ENCODE measurements around the gene AQP1. TPM values are rescaled to one million over a fixed set of nuclear protein-coding genes. Genes with fewer than 3 reads are reported as not detected.

The AQP1 gene
- total RNA-seq, 1 experiment from 2014 or later: 0.52 TPM

GRCh38 chr7:30899630-30900029 is 12.0 kb upstream of the AQP1 start:
- no peaks in the 10 kb centered on the region for H3K9me3 Mint-ChIP-seq (ENCODE audit: unreplicated experiment)
- ChIA-PET CTCF (no interaction called here), POLR2A (no interaction called here)
- no peak overlapping the region for H3K4me3 Mint-ChIP-seq (ENCODE audit: unreplicated experiment)
- no peak overlapping the region for H3K4me3 ChIP-seq (ENCODE audit: low read depth, low read length)
- no TSS peak for BruUV-seq (replicated peaks)
- DNase-seq: no peak
- no peaks in the 10 kb centered on the region for H3K36me3 ChIP-seq (ENCODE audit: control insufficient read depth, insufficient read depth, low read length)
- H3K4me1 ChIP-seq: peaks cover 30% of the 10 kb centered on the region
- intact Hi-C loops (cut with micrococcal nuclease; ENCODE audit: unreplicated experiment): no loop called here
- TF ChIP-seq CTCF (IDR thresholded peaks at IDR 0.05; ENCODE audit: insufficient read depth in 1 of 2, low read depth in 1 of 2, low read length in 1 of 2, severe bottlenecking in 1 of 2, unreplicated experiment in 1 of 2): no peak
- no peaks in the 10 kb centered on the region for H3K36me3 Mint-ChIP-seq (ENCODE audit: insufficient read depth, unreplicated experiment)
- H3K9me3 ChIP-seq: no peaks in the 10 kb centered on the region
- H3K27me3 Mint-ChIP-seq (ENCODE audit: insufficient read depth, unreplicated experiment): no peaks in the 10 kb centered on the region
- peaks cover 29% of the 10 kb centered on the region for H3K4me1 Mint-ChIP-seq (ENCODE audit: low read depth, unreplicated experiment)
- no peak overlapping the region for H3K27ac Mint-ChIP-seq (ENCODE audit: unreplicated experiment)
- H3K27me3 ChIP-seq (replicated peaks; ENCODE audit: control insufficient read depth, insufficient read depth, low read length): no peaks in the 10 kb centered on the region

GRCh38 chr7:30900053-30900452 is 11.6 kb upstream of the AQP1 start:
- BruUV-seq (replicated peaks): no TSS peak
- H3K4me1 Mint-ChIP-seq (ENCODE audit: low read depth, unreplicated experiment): peaks cover 26% of the 10 kb centered on the region
- Histone ChIP-seq H3K36me3 (ENCODE audit: control insufficient read depth, insufficient read depth, low read length) (no peaks in the 10 kb centered on the region), H3K4me3 (ENCODE audit: low read depth, low read length) (no peak overlapping the region), H3K9me3 (no peaks in the 10 kb centered on the region), H3K4me1 (peaks cover 26% of the 10 kb centered on the region), H3K27me3 (replicated peaks; ENCODE audit: control insufficient read depth, insufficient read depth, low read length) (no peaks in the 10 kb centered on the region)
- H3K27me3 Mint-ChIP-seq (ENCODE audit: insufficient read depth, unreplicated experiment): no peaks in the 10 kb centered on the region
- TF ChIP-seq CTCF (IDR thresholded peaks at IDR 0.05; ENCODE audit: insufficient read depth in 1 of 2, low read depth in 1 of 2, low read length in 1 of 2, severe bottlenecking in 1 of 2, unreplicated experiment in 1 of 2): no peak
- DNase-seq: no peak
- intact Hi-C loops (cut with micrococcal nuclease; ENCODE audit: unreplicated experiment): no loop called here
- H3K36me3 Mint-ChIP-seq (ENCODE audit: insufficient read depth, unreplicated experiment): no peaks in the 10 kb centered on the region
- ChIA-PET CTCF (no interaction called here), POLR2A (no interaction called here)
- H3K27ac Mint-ChIP-seq (ENCODE audit: unreplicated experiment): no peak overlapping the region
- H3K4me3 Mint-ChIP-seq (ENCODE audit: unreplicated experiment): no peak overlapping the region
- no peaks in the 10 kb centered on the region for H3K9me3 Mint-ChIP-seq (ENCODE audit: unreplicated experiment)

- Histone ChIP-seq H3K9me3 (no peaks in the 10 kb centered on the region), H3K4me3 (ENCODE audit: low read depth, low read length) (no peak overlapping the region), H3K36me3 (ENCODE audit: control insufficient read depth, insufficient read depth, low read length) (no peaks in the 10 kb centered on the region), H3K27me3 (replicated peaks; ENCODE audit: control insufficient read depth, insufficient read depth, low read length) (no peaks in the 10 kb centered on the region), H3K4me1 (peaks cover 17% of the 10 kb centered on the region)
- Mint-ChIP-seq H3K9me3 (ENCODE audit: unreplicated experiment) (no peaks in the 10 kb centered on the region), H3K36me3 (ENCODE audit: insufficient read depth, unreplicated experiment) (no peaks in the 10 kb centered on the region), H3K4me3 (ENCODE audit: unreplicated experiment) (no peak overlapping the region), H3K27me3 (ENCODE audit: insufficient read depth, unreplicated experiment) (no peaks in the 10 kb centered on the region), H3K27ac (ENCODE audit: unreplicated experiment) (peak overlapping the region; percentile 67), H3K4me1 (ENCODE audit: low read depth, unreplicated experiment) (peaks cover 24% of the 10 kb centered on the region)
- POLR2A ChIA-PET: no interaction called here
- BruUV-seq (replicated peaks): no TSS peak
- TF ChIP-seq CTCF (IDR thresholded peaks at IDR 0.05; ENCODE audit: insufficient read depth in 1 of 2, low read depth in 1 of 2, low read length in 1 of 2, severe bottlenecking in 1 of 2, unreplicated experiment in 1 of 2): no peak
- intact Hi-C loops (cut with micrococcal nuclease; ENCODE audit: unreplicated experiment): no loop called here
- CTCF ChIA-PET: no interaction called here
- DNase-seq: no peak
Measured at GRCh38 chr7:30900803-30901362, 10.8 kb upstream of the AQP1 start.

All from Caco-2 (cell line).